ENCODE measurements around the gene CCND1. TPM values are rescaled to one million over a fixed set of nuclear protein-coding genes. Genes with fewer than 3 reads are reported as not detected.
A peak's percentile ranks its signal among the peaks of the same experiment; 100 is the strongest.

Gene CCND1
- total and polyA plus RNA-seq, 3 experiments from 2014 or later = 0.18 to 3.8 (median 2.8) TPM

DNA sequence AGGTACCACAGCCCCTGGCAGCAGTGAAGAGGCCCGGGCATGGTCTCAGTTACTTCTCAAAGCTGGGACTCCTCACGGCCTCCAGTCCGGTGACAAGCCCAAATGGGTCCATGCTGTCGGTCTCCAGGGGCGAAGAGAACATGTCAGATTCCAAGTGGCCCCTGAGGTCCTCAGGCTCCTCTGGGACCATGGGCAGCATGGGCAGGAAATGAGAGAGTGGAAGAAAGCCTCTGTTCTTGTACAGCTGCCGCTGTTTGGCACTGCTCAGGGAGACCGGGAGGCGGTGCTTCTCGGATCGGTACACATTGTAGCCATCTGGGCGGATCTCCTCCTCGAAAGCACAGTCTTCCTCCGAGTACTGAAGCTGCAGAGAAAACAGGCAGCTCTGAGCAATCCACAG is 58.3 kb downstream of the CCND1 start:
- no peaks in the 10 kb centered on the region for H3K9me3 ChIP-seq (ENCODE audit: low read length)
- peaks cover 28 to 62% of the 10 kb centered on the region in 2 donors for H3K27me3 Mint-ChIP-seq
- CTCF ChIA-PET = no interaction called here
- POLR2A ChIA-PET = no interaction called here
- peaks cover 0 to 7% (median 5%) of the 10 kb centered on the region in 3 donors for H3K4me1 Mint-ChIP-seq
- H3K4me1 ChIP-seq (ENCODE audit: insufficient read depth, low read length) = no peaks in the 10 kb centered on the region
- H3K27ac Mint-ChIP-seq = no peak overlapping the region
- peaks cover 4% of the 10 kb centered on the region for H3K27me3 ChIP-seq (ENCODE audit: insufficient read depth, low read length, poor library complexity, severe bottlenecking)
- H3K36me3 ChIP-seq (ENCODE audit: insufficient read depth, low read length) = no peaks in the 10 kb centered on the region
- DNase-seq = no peak
- H3K9me3 Mint-ChIP-seq = no peaks in the 10 kb centered on the region
- no peak overlapping the region for H3K27ac ChIP-seq (ENCODE audit: low read depth, low read length)
- H3K36me3 Mint-ChIP-seq = no peaks in the 10 kb centered on the region
- H3K4me3 Mint-ChIP-seq = no peak overlapping the region
- no peak overlapping the region for H3K4me3 ChIP-seq (ENCODE audit: low read length)

DNA sequence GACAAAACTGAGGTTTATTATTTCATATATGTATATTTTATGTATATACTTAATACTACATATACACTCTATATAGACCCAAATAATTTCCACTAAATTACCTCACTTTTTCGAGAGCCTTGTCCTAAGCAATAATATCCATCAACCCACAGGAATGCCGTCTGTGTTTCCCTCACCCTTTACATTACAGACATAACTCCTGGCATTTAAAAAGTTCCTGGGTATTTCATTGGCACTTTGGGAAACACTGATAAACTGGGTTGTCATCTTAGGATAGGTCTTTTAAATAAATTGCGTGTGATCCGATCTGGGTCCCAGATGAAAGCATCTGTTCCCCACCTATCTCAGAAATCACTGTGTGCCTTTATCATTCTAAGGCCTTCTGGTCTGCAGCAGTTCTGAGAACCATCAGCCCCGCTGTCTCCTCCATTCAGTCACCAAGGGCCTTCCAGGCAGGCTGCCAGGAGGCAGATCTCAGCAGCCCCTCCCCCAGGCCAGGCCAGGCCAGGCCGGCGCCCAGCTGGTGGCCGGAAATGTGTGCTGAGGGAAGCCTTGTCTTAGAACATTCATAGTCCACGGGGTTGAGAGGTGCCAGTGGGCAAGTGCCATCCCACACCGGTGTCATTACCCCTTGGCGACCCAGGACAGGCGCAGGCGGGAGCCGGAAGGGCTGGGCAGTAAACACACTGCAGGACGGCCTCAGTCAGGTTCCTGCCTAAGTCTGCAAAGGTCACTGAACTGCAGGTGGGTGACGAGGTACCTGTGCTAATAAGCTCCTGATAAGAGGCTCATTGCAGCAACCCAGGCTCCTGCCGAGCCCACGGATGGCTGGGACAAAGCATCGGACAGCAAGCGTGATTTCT is 59.6 kb downstream of the CCND1 start:
- CTCF ChIA-PET = no interaction called here
- Mint-ChIP-seq H3K27me3 (peaks cover 25 to 62% of the 10 kb centered on the region in 2 donors), H3K4me3 (no peak overlapping the region), H3K36me3 (no peaks in the 10 kb centered on the region), H3K27ac (no peak overlapping the region), H3K4me1 (peaks cover 3 to 17% (median 8%) of the 10 kb centered on the region in 3 donors), H3K9me3 (no peaks in the 10 kb centered on the region)
- DNase-seq = no peak
- Histone ChIP-seq H3K27me3 (ENCODE audit: insufficient read depth, low read length, poor library complexity, severe bottlenecking) (peaks cover 8% of the 10 kb centered on the region), H3K4me3 (ENCODE audit: low read length) (no peak overlapping the region), H3K4me1 (ENCODE audit: insufficient read depth, low read length) (no peaks in the 10 kb centered on the region), H3K9me3 (ENCODE audit: low read length) (no peaks in the 10 kb centered on the region), H3K36me3 (ENCODE audit: insufficient read depth, low read length) (no peaks in the 10 kb centered on the region), H3K27ac (ENCODE audit: low read depth, low read length) (no peak overlapping the region)
- POLR2A ChIA-PET = no interaction called here

DNA sequence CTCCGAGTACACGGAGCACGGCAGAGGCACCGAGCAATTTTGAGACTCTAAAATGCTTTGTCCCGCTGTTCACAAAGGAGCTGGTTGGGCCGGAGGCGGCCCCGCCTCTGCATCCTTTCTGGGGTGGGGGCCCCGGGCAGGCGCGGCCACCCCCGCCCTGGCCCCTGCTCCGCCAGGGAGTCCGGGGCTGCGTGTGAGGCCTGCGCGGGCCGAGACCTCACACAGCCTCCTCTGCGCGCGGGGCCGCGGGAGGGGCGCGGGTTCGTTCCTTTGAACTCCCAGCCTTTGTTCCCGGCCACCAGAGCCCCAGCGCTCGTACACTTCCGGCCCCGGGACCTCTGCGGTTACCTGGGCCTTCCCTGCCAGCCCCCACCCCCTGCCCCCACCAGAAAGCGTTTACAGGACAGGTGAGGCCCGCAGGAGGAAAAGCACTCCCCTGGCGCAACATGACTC is 61.3 kb downstream of the CCND1 start:
- ChIA-PET POLR2A (no interaction called here), CTCF (no interaction called here)
- Mint-ChIP-seq H3K27me3 (peaks cover 25 to 62% of the 10 kb centered on the region in 2 donors), H3K36me3 (no peaks in the 10 kb centered on the region), H3K4me1 (peaks cover 5 to 23% (median 15%) of the 10 kb centered on the region in 3 donors), H3K4me3 (no peak overlapping the region), H3K27ac (no peak overlapping the region), H3K9me3 (no peaks in the 10 kb centered on the region)
- H3K4me3 ChIP-seq (ENCODE audit: low read length) = no peak overlapping the region
- H3K27ac ChIP-seq (ENCODE audit: low read depth, low read length) = no peak overlapping the region
- no peaks in the 10 kb centered on the region for H3K36me3 ChIP-seq (ENCODE audit: insufficient read depth, low read length)
- no peak for DNase-seq
- H3K27me3 ChIP-seq (ENCODE audit: insufficient read depth, low read length, poor library complexity, severe bottlenecking) = peaks cover 10% of the 10 kb centered on the region
- no peaks in the 10 kb centered on the region for H3K9me3 ChIP-seq (ENCODE audit: low read length)
- H3K4me1 ChIP-seq (ENCODE audit: insufficient read depth, low read length) = no peaks in the 10 kb centered on the region

DNA sequence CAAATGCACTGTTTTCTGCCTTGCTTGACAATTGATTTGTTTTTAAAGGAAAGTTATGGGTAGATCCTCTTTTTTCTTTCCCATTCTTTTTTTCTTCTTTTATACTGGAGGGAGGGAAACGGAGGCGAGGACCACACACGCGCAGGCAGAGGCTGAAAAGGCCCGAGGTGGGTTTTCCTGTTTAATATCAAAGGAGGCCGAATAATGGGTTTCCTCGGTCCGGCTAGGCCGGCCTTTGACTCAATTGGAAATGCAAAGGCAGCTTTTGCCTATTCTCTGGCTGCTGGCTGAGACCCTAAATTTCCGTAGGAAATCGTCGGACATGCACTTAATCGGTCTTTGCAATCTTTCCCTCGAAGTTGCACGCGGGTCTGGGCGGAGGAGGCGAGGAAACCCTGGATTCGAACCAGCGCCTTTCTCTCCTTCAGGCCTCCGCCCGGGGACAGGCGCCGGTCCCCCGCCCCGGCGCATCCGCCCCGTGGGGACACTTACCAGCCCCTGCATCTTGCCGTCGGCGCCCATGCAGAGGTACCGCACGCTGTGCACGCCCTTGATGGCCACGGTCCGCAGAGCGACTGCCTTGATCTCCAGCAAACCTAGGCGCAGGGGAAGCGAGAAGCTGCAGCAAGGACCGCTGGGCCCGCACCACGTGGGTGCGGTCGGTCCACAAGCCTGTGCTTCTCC is 62.0 kb downstream of the CCND1 start:
- no peak for DNase-seq
- ChIA-PET POLR2A (no interaction called here), CTCF (no interaction called here)
- Mint-ChIP-seq H3K4me1 (peaks cover 5 to 23% (median 15%) of the 10 kb centered on the region in 3 donors), H3K36me3 (no peaks in the 10 kb centered on the region), H3K9me3 (no peaks in the 10 kb centered on the region), H3K4me3 (peak overlapping the region in 2 of 7 donors; percentile 19 to 26), H3K27ac (no peak overlapping the region), H3K27me3 (peaks cover 25 to 60% of the 10 kb centered on the region in 2 donors)
- Histone ChIP-seq H3K4me1 (ENCODE audit: insufficient read depth, low read length) (no peaks in the 10 kb centered on the region), H3K36me3 (ENCODE audit: insufficient read depth, low read length) (no peaks in the 10 kb centered on the region), H3K9me3 (ENCODE audit: low read length) (no peaks in the 10 kb centered on the region), H3K27ac (ENCODE audit: low read depth, low read length) (no peak overlapping the region), H3K27me3 (ENCODE audit: insufficient read depth, low read length, poor library complexity, severe bottlenecking) (peaks cover 10% of the 10 kb centered on the region), H3K4me3 (ENCODE audit: low read length) (no peak overlapping the region)

DNA sequence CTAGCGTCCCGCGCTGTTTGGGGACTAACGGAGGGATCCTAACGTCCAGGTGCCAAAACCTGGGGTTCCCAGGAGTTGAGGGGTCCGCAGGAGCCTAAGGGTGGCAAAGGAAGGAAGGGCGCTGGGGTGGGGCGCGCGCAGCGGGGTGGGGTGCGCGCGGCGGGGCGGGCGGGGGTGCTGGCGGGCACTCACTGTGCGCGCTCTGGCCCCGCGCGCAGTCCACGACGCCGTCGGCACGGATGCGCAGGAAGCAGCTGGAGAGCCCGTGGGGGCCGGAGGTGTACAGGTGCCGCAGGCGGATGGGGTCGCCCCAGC is 62.5 kb downstream of the CCND1 start:
- ChIA-PET POLR2A (no interaction called here), CTCF (no interaction called here)
- Histone ChIP-seq H3K4me1 (ENCODE audit: insufficient read depth, low read length) (no peaks in the 10 kb centered on the region), H3K4me3 (ENCODE audit: low read length) (no peak overlapping the region), H3K36me3 (ENCODE audit: insufficient read depth, low read length) (no peaks in the 10 kb centered on the region), H3K9me3 (ENCODE audit: low read length) (no peaks in the 10 kb centered on the region), H3K27ac (ENCODE audit: low read depth, low read length) (no peak overlapping the region), H3K27me3 (ENCODE audit: insufficient read depth, low read length, poor library complexity, severe bottlenecking) (peaks cover 10% of the 10 kb centered on the region)
- Mint-ChIP-seq H3K27ac (no peak overlapping the region), H3K9me3 (no peaks in the 10 kb centered on the region), H3K4me1 (peaks cover 5 to 23% (median 15%) of the 10 kb centered on the region in 3 donors), H3K4me3 (peak overlapping the region in 1 of 7 donors; percentile 19), H3K27me3 (peaks cover 25 to 55% of the 10 kb centered on the region in 2 donors), H3K36me3 (no peaks in the 10 kb centered on the region)
- no peak for DNase-seq

Other genes starting within 250 kb of the CCND1 start
- not detected for gene LINC01488, start 159.5 kb upstream of the CCND1 start, total RNA-seq
- not detected for gene LINC01488, start 159.5 kb upstream of the CCND1 start, polyA plus RNA-seq
- gene LTO1, start 34.2 kb downstream of the CCND1 start, total RNA-seq = 10 to 100 TPM; 24.8 to 25.0 TPM
- gene LTO1, start 34.2 kb downstream of the CCND1 start, polyA plus RNA-seq = 15.8 TPM
- not detected for gene FGF19, start 62.9 kb downstream of the CCND1 start, total RNA-seq
- not detected for gene FGF19, start 62.9 kb downstream of the CCND1 start, polyA plus RNA-seq
- gene FGF4, start 134.2 kb downstream of the CCND1 start, total RNA-seq = not detected
- not detected for gene FGF4, start 134.2 kb downstream of the CCND1 start, polyA plus RNA-seq
- gene FGF3, start 178.3 kb downstream of the CCND1 start, total RNA-seq = not detected
- not detected for gene FGF3, start 178.3 kb downstream of the CCND1 start, polyA plus RNA-seq